ENCODE measurements around the gene PPP6R2.

- TF ChIP-seq CTCF (conservative IDR thresholded peaks at IDR 0.05) (no peak), EZH2 (IDR thresholded peaks at IDR 0.05; ENCODE audit: low read depth) (no peak)
These were observed 92.3 kb downstream of the PPP6R2 start for GRCh38 chr22:50435291-50436014.
